HT-29 (cell line): ENCODE measurements around the gene SPCS2. TPM values are rescaled to one million over a fixed set of nuclear protein-coding genes. Genes with fewer than 3 reads are reported as not detected.
"Not testable (repeated sequence)": the region's sequence is repeated elsewhere in the genome, so short reads cannot be mapped to it uniquely, and the experiment has no call there.

Experiments
- DNase-seq: peaks from one replicate; pipeline ENCODE4 v3.0.0-alpha.2; 2015; ENCODE audit warnings: low spot score
- total RNA-seq: library from RNA; depleted of rRNA; stranded (reverse); fragments of >200 nt; shearing (Covaris generic); gene quantifications from 2 replicates; pipeline ENCODE4 v1.2.3, GENCODE V29; 2014

The SPCS2 gene
- total RNA-seq, 1 experiment from 2014 or later, result 57.1 TPM

- no peak for DNase-seq
Measured at GRCh38 chr11:74950374-74950969, 1.4 kb downstream of the SPCS2 start.

- no peak for DNase-seq
Measured at GRCh38 chr11:74951226-74951625, 2.2 kb downstream of the SPCS2 start.

GRCh38 chr11:74952752-74953151 lies 3.7 kb downstream of the SPCS2 start:
- no peak for DNase-seq

- DNase-seq, result no peak
Measured at GRCh38 chr11:74953451-74953850, 4.4 kb downstream of the SPCS2 start.

GRCh38 chr11:74954199-74954598 lies 5.1 kb downstream of the SPCS2 start:
- no peak for DNase-seq

GRCh38 chr11:74956397-74957015 lies 7.4 kb downstream of the SPCS2 start:
- no peak for DNase-seq

- DNase-seq, result no peak
Measured at GRCh38 chr11:74957937-74958629, 9.0 kb downstream of the SPCS2 start.

GRCh38 chr11:74960128-74960527 lies 11.1 kb downstream of the SPCS2 start:
- DNase-seq, result not testable (repeated sequence)

GRCh38 chr11:74966651-74967050 lies 17.6 kb downstream of the SPCS2 start:
- DNase-seq, result no peak

GRCh38 chr11:74970852-74971395 lies 21.9 kb downstream of the SPCS2 start:
- no peak for DNase-seq

- no peak for DNase-seq
Measured at GRCh38 chr11:74971424-74971823, 22.4 kb downstream of the SPCS2 start.

- DNase-seq, result no peak
Measured at GRCh38 chr11:74978041-74978440, 29.0 kb downstream of the SPCS2 start.

- DNase-seq, result no peak
Measured at GRCh38 chr11:74980634-74981033, 31.6 kb downstream of the SPCS2 start.

- DNase-seq, result no peak
Measured at GRCh38 chr11:74981888-74982287, 32.8 kb downstream of the SPCS2 start.

GRCh38 chr11:74984070-74984469 lies 35.0 kb downstream of the SPCS2 start:
- DNase-seq, result no peak

- no peak for DNase-seq
Measured at GRCh38 chr11:74984730-74985129, 35.7 kb downstream of the SPCS2 start.

- peak; percentile 93 for DNase-seq
Measured at GRCh38 chr11:74988541-74989259, 39.6 kb downstream of the SPCS2 start, which contains the start of gene NEU3. Gene NEU3, plus strand, starts transcription at chr11:74988933. Its CDS starts 128 bp downstream, at chr11:74989061.

GRCh38 chr11:74989260-74989638 lies 40.2 kb downstream of the SPCS2 start:
- DNase-seq, result no peak

- DNase-seq, result not testable (repeated sequence)
Measured at GRCh38 chr11:74990150-74990549, 41.1 kb downstream of the SPCS2 start.

- no peak for DNase-seq
Measured at GRCh38 chr11:74990941-74991340, 41.9 kb downstream of the SPCS2 start.

GRCh38 chr11:74992852-74993251 lies 43.8 kb downstream of the SPCS2 start:
- DNase-seq, result no peak

GRCh38 chr11:75000975-75001354 lies 51.9 kb downstream of the SPCS2 start:
- DNase-seq, result no peak
